HG03025 (cell line): ENCODE measurements around the gene NPHP4.

Experiments used
- ATAC-seq: cut with Tn5 transposase; IDR thresholded peaks from one replicate; pipeline ENCODE4 v1.9.1; 2021; ENCODE audit warnings: mild to moderate bottlenecking, moderate library complexity; ENCODE audit not compliant: unreplicated experiment, low FRiP score

NPHP4 gene

GRCh38 chr1:5826601-5827000 lies 165.6 kb downstream of the NPHP4 start:
- no peak for ATAC-seq

DNA sequence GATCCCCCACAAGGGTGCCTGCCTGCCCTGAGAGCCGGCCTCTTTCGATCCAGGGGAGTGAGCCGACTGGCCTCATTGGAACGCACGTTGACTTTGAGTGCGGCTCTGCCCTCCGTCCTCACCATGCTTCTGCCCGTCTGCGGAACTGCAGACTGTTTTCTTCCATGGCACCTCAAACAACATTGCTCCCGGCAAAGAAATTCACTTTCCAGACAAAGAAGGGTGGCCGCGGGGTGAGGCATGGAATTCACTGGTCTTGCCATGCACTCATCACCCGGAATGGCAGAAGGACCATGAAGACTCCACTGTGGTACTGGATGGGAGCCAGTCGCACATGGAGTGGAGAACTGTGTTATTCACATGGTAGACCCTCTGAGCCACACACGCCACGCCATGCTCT lies 169.5 kb downstream of the NPHP4 start:
- ATAC-seq: no peak

DNA sequence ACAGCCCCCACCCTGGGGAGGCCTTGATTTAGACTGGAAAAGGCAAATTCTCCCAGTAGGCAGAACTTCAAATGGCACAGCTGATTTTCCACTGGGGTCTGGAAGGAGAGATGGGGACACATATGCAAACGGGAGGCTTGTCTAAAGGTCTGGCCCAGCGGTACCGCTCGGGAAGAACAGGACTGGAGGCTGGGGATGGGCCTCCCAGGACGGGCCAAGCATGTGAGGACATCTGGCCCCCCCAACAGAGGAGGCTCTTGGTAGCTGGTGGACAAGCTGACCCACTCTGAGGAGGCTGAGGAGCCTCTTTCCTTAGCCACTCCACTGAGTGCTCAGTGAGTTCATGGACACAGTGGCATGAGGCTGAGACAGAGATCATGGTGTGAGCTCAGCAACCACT lies 170.0 kb downstream of the NPHP4 start:
- ATAC-seq: no peak

DNA sequence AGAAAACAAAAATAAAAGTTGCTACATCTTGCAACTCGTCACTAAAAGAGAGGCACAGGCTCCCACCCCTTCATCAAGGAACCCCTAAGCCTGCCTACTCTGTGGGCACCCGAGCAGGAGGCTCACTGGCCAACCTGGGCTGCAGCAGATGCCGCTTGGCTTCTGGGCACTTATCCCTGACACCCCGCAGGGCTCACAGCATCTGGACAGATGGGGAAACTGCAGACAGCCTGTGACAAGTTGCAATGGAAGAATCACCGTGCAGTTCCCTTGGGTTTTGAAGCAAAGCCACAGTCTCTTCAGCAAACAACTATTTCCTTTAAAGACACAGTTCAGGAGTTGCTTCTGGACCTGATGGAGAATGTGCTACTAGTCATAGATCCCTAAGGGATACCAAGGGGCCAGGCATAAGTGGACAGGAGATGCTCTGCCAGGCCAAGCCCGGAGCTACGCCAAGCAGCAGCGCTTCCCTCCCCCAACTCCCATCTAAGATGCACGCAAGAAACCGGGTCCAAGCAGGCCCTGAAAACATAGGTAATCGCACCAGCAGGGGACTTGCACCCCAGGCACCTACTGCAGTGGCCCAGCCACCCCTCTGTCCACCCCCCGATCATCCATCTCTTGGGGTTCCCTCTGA lies 170.6 kb downstream of the NPHP4 start:
- ATAC-seq: no peak

GRCh38 chr1:5820026-5820421 lies 172.2 kb downstream of the NPHP4 start:
- no peak for ATAC-seq

DNA sequence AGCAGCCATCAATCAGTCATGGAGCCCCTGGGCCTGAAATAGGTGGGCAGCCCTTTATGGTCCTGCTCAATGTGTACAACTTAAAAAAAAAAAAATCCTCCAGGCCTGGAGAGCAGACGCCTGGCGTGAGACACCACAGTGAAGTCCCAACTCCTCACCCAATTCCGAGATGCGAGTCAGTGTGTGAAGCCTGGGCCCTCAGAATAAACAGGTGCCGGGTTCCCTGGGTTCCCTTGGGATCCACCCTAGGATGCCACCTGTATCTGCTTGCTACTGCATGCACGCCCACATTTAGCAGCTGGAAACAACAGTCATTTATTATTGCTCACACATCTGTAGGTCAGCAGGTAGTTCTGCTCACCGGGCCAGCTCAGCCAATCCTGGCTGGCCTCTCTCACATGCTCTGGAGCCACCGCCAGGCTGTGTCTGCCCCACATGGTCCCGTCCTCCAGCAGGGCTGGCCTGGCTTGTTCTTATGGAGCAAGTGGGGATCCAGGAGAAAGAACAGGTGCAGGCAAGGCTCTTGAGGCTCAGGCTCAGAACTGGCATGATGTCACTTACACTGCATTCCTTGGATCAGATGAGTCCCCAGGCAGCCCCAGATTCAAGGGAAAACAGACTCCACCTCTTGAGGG lies 172.7 kb downstream of the NPHP4 start:
- ATAC-seq: no peak

DNA sequence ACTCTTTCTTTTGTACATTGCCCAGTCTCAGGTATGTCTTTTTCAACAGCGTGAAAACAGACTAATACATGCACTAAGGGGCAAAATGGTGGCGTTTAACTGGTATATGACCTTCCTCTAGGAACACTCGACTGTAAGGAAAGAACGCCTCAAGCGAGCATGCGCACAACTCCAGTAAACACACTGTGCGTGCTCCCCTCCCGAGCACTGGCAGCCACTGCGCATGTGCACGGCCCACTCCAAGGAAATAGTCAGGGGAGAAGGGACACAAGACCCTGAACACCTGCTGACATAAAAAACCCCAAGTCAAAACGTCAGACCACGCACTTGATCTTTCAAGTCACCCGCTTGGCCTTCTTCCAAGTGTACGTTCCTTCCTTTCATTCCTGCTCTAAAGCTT lies 173.5 kb downstream of the NPHP4 start:
- no peak for ATAC-seq

- ATAC-seq: no peak
These were observed 176.5 kb downstream of the NPHP4 start for GRCh38 chr1:5815716-5816115.

GRCh38 chr1:5815211-5815610 lies 177.0 kb downstream of the NPHP4 start:
- ATAC-seq: no peak

GRCh38 chr1:5814046-5814619 lies 178.1 kb downstream of the NPHP4 start:
- ATAC-seq: no peak

- ATAC-seq: no peak
These were observed 178.7 kb downstream of the NPHP4 start for GRCh38 chr1:5813480-5813879.
